ENCODE measurements around the gene DAG1.

GRCh38 chr3:49445391-49445790 is 24.7 kb upstream of the DAG1 start:
- TF ChIP-seq CTCF (IDR thresholded peaks at IDR 0.05) (no peak), E2F6 (IDR thresholded peaks at IDR 0.05; ENCODE audit: borderline replicate concordance, low read depth) (no peak), RFX5 (IDR thresholded peaks at IDR 0.05) (no peak), REST (IDR thresholded peaks at IDR 0.05) (no peak), GATA3 (IDR thresholded peaks at IDR 0.05; ENCODE audit: borderline replicate concordance) (no peak), SMC3 (IDR thresholded peaks at IDR 0.05) (no peak), CHD2 (IDR thresholded peaks at IDR 0.05; ENCODE audit: low read length, partially characterized antibody) (no peak)

Data from A549 (cell line).